IPS DF 19.7 (cell line): Measurements from ENCODE around the gene CDC73.
"Not testable (repeated sequence)": the region's sequence is repeated elsewhere in the genome, so short reads cannot be mapped to it uniquely, and the experiment has no call there.

Source experiments
- DNase-seq: peaks from one replicate; pipeline ENCODE4 v3.0.0-alpha.2; 2013; ENCODE audit warnings: low read depth, low spot score

The CDC73 gene

DNA sequence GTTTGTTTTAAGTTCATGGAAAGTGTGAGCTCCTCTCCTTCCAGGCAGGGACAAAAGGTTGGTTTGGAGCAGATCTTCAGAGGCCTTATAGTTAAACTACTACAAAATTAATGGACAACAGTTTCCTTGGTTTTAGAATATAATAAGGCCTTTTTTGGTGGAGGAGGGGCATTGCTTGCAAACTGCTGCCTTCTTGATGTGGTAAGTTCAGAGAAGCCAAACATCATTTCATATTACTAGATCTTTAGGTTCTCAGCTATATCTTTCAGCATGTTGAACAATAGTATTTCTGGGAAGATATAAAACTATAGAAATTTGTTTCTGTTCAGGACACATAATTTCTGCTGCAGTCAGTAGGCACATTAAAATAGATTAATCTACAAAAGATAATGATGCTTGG lies 162.4 kb downstream of the CDC73 start:
- DNase-seq, result no peak

DNA sequence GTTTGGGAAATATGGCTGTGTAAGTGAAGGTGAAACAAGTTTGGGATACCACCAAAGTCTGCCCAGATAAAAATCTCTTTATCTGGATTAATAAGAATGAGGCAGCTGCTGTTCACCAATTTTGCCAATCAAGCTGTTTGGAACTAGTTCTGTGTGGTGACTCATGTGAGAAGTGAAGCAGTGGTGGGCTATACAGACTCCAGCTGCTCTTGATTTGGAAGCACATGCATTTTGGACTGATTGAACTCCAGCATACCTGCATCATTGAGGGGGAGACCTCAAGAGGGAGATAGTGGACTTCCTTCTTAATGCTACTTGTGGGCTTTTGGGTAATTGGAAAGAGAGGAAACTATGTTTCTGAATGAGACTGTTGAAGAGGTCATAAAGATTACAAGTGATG lies 163.8 kb downstream of the CDC73 start:
- no peak for DNase-seq

DNA sequence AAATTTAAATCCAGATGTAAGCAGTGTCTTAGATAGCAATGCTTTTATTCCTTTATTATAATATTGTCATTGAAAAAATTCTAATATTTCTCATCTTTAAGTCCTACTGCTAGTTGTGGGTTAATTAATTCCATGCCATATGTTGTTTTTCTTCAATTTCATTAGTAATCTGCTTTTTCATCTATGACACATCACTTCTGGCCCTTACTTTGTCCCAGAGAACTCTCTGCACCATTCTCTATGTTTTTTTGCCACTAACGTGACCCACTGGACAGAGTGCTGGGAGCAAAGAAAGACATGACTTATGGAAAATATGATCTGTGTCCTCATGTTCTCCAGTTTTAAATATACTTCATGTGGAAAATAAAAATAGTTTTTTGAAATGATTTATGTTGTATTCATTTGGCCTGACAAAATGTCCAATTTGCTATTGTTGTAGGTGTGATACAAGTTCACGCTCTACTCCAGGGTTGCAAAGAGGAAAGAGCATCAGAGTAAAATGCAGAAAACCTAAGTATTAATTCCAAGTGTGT lies 166.8 kb downstream of the CDC73 start:
- DNase-seq, result not testable (repeated sequence)

DNA sequence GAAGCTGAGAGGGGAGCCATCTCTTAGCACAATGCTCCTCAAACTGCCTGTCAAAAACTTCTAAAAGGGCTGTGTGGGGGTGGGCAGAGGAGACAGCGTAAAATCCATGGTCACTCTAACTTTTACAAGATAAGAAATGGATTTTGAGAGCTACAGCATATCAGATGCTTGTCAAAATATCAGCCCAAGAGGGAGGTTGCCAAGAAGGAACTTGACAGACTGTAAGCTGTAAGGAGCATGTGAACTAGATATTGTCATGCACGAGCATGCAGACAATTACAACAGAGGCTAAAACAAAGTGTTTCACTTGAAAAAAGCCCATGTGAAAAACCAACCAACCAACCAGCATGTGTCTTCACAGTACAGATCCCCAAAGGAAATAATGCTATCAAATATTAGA lies 171.9 kb downstream of the CDC73 start:
- no peak for DNase-seq

DNA sequence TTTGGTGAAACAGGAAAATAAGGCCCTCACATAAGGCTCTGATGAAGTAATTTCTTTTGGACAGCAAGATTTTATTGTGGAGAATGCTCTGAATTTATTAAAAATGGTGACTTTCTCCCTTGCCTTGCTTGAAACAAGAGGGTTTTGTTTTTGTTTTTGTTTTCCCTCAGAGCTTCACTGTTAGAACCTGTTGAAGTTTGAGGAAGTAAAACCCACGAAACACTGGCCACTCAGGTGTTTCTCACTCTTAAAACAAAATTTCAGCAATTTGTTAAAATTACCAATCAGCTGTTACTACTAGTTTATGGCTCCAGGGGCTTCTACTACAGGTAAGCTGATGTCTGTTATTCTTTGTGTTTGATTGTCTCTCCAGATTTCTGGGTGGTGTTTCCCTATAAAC lies 177.2 kb downstream of the CDC73 start:
- no peak for DNase-seq

DNA sequence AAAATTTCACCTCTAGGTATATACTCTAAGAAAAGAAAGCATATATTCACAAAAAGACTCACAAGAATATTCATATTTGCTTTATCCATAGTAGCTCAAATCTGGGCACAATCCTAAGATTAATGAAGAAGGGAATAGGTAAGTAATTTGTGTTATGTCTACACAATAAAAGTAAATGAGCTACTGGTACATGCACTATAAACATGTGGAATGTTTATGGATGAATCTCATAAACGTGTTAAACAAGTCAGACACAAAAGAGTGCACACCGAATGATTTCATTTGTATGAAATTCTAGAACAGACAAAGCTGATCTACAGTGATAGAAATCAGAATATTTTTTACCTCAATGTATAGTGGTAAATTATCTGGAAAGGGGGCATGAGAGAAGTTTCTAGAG lies 179.9 kb downstream of the CDC73 start:
- DNase-seq, result no peak

DNA sequence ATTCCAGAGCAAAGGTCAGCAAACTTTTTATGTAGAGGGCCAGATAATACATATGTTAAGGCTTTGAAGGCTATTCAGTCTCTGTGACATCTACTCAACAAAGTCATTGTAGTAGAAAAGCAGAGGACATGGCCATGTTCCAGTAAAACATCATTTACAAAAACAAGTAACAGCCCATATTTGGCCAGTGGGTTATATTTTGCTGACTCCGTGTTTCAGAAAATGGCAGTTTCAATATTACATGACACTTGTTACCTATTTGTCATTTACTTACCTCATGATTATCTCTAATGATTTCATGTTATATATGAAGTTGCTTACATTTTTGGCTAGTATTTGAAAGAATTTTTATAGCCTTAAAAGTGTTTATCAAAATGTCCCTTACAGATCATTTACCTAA lies 182.0 kb downstream of the CDC73 start:
- no peak for DNase-seq
